Activated T-helper 17 cell treated with anti-CD3 and anti-CD28 coated beads, Interleukin-2, amount 50 U/mL, for 72 hours (primary cell): ENCODE data around the gene ZBTB44. TPM values are rescaled to one million over a fixed set of nuclear protein-coding genes. Genes with fewer than 3 reads are reported as not detected.
A peak's percentile ranks its signal among the peaks of the same experiment; 100 is the strongest.
"Not testable (repeated sequence)": the region's sequence is repeated elsewhere in the genome, so short reads cannot be mapped to it uniquely, and the experiment has no call there.

Source experiments
- ATAC-seq: fragments of 150-1000 bp; cut with Tn5 transposase; replicated peaks from 2 replicates; pipeline ENCODE4 v1.10.0; 2021; ENCODE audit warnings: mild to moderate bottlenecking, moderate library complexity
- H3K27ac Mint-ChIP-seq: one replicate; pipeline ENCODE4 v1.8.0; 2022; ENCODE audit warnings: mixed read lengths
- H3K27me3 Mint-ChIP-seq: one replicate; pipeline ENCODE4 v1.8.0; 2022; ENCODE audit warnings: mixed read lengths
- H3K36me3 Mint-ChIP-seq: one replicate; pipeline ENCODE4 v1.8.0; 2022; ENCODE audit warnings: low read depth, mild to moderate bottlenecking, mixed read lengths
- H3K4me1 Mint-ChIP-seq: one replicate; pipeline ENCODE4 v1.8.0; 2022; ENCODE audit warnings: mixed read lengths
- H3K4me3 Mint-ChIP-seq: one replicate; pipeline ENCODE4 v1.8.0; 2022; ENCODE audit warnings: mild to moderate bottlenecking, mixed read lengths
- H3K9me3 Mint-ChIP-seq: one replicate; pipeline ENCODE4 v1.8.0; 2022; ENCODE audit warnings: mixed read lengths
- total RNA-seq, 2 donors: library from RNA; stranded (reverse); gene quantifications; one replicate each; pipeline ENCODE4 v1.2.3, GENCODE V29; 2022

ZBTB44 gene
- total RNA-seq, 2 donors from 2014 or later = 49.6 to 49.7 TPM

DNA sequence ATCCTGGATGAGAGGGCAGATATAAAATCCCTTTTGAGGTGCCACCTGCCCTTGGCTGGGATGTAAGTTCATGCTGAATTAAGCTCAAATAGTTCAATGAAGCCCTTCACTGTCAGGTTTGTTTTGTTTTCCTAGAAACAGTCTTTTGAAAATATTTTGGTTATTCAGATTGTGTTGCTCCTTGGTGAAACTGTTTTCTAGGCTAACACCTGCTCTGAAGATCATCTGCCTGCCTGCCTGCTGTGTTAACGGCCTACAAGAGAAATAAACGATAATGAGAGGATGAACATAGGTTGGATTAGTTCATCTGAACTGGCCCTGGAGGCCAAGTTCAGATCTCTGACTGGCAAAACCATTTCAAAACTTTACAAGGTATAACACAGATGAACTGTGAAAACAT, 67.4 kb downstream of the ZBTB44 start:
- H3K9me3 Mint-ChIP-seq = peaks cover 6% of the 10 kb centered on the region
- H3K4me1 Mint-ChIP-seq = peaks cover 27% of the 10 kb centered on the region
- H3K27me3 Mint-ChIP-seq = no peaks in the 10 kb centered on the region
- ATAC-seq = no peak
- peaks cover 33% of the 10 kb centered on the region for H3K36me3 Mint-ChIP-seq
- no peak overlapping the region for H3K27ac Mint-ChIP-seq
- no peak overlapping the region for H3K4me3 Mint-ChIP-seq

GRCh38 chr11:130246738-130247137, 68.0 kb downstream of the ZBTB44 start:
- Mint-ChIP-seq H3K4me3 (no peak overlapping the region), H3K27me3 (no peaks in the 10 kb centered on the region), H3K36me3 (peaks cover 27% of the 10 kb centered on the region), H3K27ac (no peak overlapping the region), H3K4me1 (peaks cover 24% of the 10 kb centered on the region), H3K9me3 (peaks cover under 1% of the 10 kb centered on the region)
- ATAC-seq = peak; percentile 39

DNA sequence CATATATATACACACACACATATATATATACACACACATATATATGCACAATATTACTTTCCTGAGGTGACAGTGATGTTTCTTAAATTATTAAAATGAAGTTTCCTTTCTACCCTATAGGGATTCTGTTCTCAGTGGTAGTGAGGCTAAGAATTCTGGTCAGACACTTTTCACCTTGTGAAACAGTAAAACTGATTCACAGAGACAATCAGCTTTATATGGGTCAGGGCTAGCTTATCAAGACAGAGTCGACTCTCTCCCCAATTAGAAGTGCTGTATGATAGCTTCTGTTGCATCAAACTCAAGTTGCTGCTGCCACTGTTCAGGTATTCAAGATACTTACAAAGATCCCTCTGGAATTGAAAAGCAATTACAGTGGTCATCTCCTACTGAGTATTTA, 68.4 kb downstream of the ZBTB44 start:
- Mint-ChIP-seq H3K4me1 (peaks cover 24% of the 10 kb centered on the region), H3K9me3 (no peaks in the 10 kb centered on the region), H3K27ac (no peak overlapping the region), H3K36me3 (peaks cover 26% of the 10 kb centered on the region), H3K4me3 (no peak overlapping the region), H3K27me3 (no peaks in the 10 kb centered on the region)
- ATAC-seq = no peak

DNA sequence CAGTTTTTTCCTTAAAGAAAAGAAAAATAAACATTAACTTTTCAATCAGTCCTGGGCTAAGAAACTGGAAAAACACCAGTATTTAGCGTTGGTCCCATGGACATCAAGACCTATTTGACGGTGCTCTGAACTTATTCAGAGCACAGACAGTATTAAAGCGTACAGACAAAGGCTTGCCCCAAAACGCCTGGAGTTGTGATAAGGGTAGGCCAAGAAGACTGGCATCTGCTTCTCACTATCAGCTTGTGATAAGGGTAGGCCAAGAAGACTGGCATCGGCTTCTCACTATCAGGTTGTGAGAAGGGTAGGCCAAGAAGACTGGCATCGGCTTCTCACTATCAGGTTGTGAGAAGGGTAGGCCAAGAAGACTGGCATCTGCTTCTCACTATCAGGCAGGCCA, 69.3 kb downstream of the ZBTB44 start:
- not testable (repeated sequence) for H3K4me3 Mint-ChIP-seq, H3K9me3 Mint-ChIP-seq, ATAC-seq, H3K27me3 Mint-ChIP-seq
- peaks cover 23% of the 10 kb centered on the region for H3K36me3 Mint-ChIP-seq
- peaks cover 15% of the 10 kb centered on the region for H3K4me1 Mint-ChIP-seq
- H3K27ac Mint-ChIP-seq = peak overlapping the region; percentile 32

GRCh38 chr11:130244848-130245247, 69.9 kb downstream of the ZBTB44 start:
- Mint-ChIP-seq H3K4me3 (no peak overlapping the region), H3K36me3 (peaks cover 25% of the 10 kb centered on the region), H3K9me3 (no peaks in the 10 kb centered on the region), H3K27ac (peak overlapping the region; percentile 32), H3K4me1 (peaks cover 14% of the 10 kb centered on the region), H3K27me3 (no peaks in the 10 kb centered on the region)
- peak; percentile 44 for ATAC-seq

- Mint-ChIP-seq H3K27ac (no peak overlapping the region), H3K36me3 (peaks cover 35% of the 10 kb centered on the region), H3K4me3 (no peak overlapping the region), H3K4me1 (peaks cover 14% of the 10 kb centered on the region), H3K27me3 (no peaks in the 10 kb centered on the region), H3K9me3 (no peaks in the 10 kb centered on the region)
- ATAC-seq = no peak
Measured at GRCh38 chr11:130243816-130244215, 70.9 kb downstream of the ZBTB44 start.

DNA sequence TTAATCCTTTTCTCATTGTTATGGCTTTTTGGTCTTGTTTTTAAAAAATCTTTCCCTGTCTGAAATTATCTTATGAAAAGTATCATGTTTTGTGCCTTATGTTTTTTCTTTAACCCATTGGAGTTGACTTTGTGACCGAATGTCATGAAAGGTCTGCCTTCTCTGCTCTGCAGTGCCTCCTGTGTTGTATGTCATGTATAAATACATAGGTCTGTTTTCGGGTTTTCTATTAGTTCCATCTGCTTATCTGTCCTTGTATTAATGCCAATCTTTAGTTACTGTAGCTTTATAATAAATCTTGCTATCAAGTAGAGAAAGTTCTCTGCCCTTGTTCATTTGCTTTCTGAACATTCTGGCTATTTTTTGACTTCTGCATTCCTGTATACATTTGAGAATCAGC, 73.0 kb downstream of the ZBTB44 start:
- ATAC-seq = no peak
- peaks cover 14% of the 10 kb centered on the region for H3K4me1 Mint-ChIP-seq
- no peaks in the 10 kb centered on the region for H3K9me3 Mint-ChIP-seq
- no peak overlapping the region for H3K27ac Mint-ChIP-seq
- no peak overlapping the region for H3K4me3 Mint-ChIP-seq
- peaks cover 56% of the 10 kb centered on the region for H3K36me3 Mint-ChIP-seq
- H3K27me3 Mint-ChIP-seq = no peaks in the 10 kb centered on the region

- ATAC-seq = no peak
- H3K4me1 Mint-ChIP-seq = no peaks in the 10 kb centered on the region
- H3K4me3 Mint-ChIP-seq = no peak overlapping the region
- H3K27ac Mint-ChIP-seq = no peak overlapping the region
- H3K36me3 Mint-ChIP-seq = peaks cover 66% of the 10 kb centered on the region
- no peaks in the 10 kb centered on the region for H3K9me3 Mint-ChIP-seq
- H3K27me3 Mint-ChIP-seq = no peaks in the 10 kb centered on the region
Measured at GRCh38 chr11:130237282-130238006, 77.3 kb downstream of the ZBTB44 start.

- H3K4me3 Mint-ChIP-seq = no peak overlapping the region
- H3K4me1 Mint-ChIP-seq = no peaks in the 10 kb centered on the region
- no peaks in the 10 kb centered on the region for H3K9me3 Mint-ChIP-seq
- H3K36me3 Mint-ChIP-seq = peaks cover 76% of the 10 kb centered on the region
- no peak for ATAC-seq
- no peaks in the 10 kb centered on the region for H3K27me3 Mint-ChIP-seq
- no peak overlapping the region for H3K27ac Mint-ChIP-seq
Measured at GRCh38 chr11:130234315-130234714, 80.4 kb downstream of the ZBTB44 start.

GRCh38 chr11:130233888-130234287, 80.8 kb downstream of the ZBTB44 start:
- H3K4me3 Mint-ChIP-seq, H3K9me3 Mint-ChIP-seq, H3K27ac Mint-ChIP-seq, H3K27me3 Mint-ChIP-seq, H3K4me1 Mint-ChIP-seq, ATAC-seq: not testable (repeated sequence)
- H3K36me3 Mint-ChIP-seq = peaks cover 72% of the 10 kb centered on the region

GRCh38 chr11:130233486-130233885, 81.2 kb downstream of the ZBTB44 start:
- H3K27ac Mint-ChIP-seq, ATAC-seq, H3K27me3 Mint-ChIP-seq, H3K9me3 Mint-ChIP-seq, H3K4me1 Mint-ChIP-seq, H3K4me3 Mint-ChIP-seq: not testable (repeated sequence)
- H3K36me3 Mint-ChIP-seq = peaks cover 68% of the 10 kb centered on the region

DNA sequence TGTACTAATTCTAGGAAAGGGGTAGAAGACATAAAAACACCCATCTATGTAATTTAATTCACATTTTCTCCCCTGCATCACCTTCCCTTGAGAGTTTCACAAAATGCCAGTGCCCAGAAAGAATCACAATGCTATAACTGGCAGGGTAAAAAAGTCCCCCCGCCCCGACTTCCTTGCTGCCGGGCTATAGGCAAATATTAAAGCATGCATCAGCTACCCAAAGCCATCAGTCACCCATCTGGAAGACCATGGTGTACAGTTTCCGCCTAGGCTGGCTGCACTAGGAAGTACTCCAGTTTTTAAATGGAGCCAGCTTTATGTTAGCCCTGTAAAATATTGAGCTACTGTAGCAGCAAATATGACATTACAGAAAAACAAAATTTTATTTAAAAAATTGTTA, 87.3 kb downstream of the ZBTB44 start:
- H3K27ac Mint-ChIP-seq = no peak overlapping the region
- no peaks in the 10 kb centered on the region for H3K4me1 Mint-ChIP-seq
- no peak for ATAC-seq
- H3K4me3 Mint-ChIP-seq = no peak overlapping the region
- no peaks in the 10 kb centered on the region for H3K27me3 Mint-ChIP-seq
- H3K9me3 Mint-ChIP-seq = no peaks in the 10 kb centered on the region
- H3K36me3 Mint-ChIP-seq = peaks cover 23% of the 10 kb centered on the region

DNA sequence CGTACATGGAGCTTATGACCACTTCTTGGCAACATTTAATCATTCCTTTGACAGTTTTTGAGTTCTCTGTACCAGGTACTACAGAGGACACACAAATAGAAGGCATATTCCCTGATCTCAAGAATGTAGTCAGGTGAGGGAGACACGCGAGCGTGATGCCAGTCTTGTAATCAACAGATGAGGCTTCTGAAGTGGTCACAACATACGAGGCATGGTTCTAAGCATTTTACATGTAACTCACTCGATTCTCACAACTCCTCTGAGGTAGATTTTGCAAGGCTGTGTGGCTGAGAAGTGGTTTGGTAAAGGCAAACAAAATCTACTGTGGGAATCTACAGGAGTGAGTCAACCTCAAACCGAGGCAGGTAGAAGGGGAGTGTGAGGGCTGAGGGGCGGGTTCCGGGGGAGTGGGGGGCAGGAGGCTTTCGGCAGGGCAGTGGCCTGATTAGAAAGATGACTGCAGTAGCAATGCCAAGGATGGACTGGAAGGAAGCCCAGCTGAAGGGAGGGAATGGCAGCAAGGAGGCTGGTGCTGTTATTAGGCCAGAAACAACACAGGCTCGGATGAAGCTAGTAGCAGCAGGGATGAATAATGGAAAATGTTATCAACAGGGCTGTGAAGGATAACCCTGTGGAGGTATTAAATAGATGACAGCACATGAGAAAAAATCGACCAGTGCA, 91.3 kb downstream of the ZBTB44 start:
- Mint-ChIP-seq H3K27ac (no peak overlapping the region), H3K9me3 (no peaks in the 10 kb centered on the region), H3K27me3 (no peaks in the 10 kb centered on the region), H3K4me3 (no peak overlapping the region), H3K36me3 (no peaks in the 10 kb centered on the region), H3K4me1 (no peaks in the 10 kb centered on the region)
- peak; percentile 59 for ATAC-seq

GRCh38 chr11:130220311-130221035, 94.2 kb downstream of the ZBTB44 start:
- Mint-ChIP-seq H3K27ac (no peak overlapping the region), H3K27me3 (peaks cover 4% of the 10 kb centered on the region), H3K4me1 (no peaks in the 10 kb centered on the region), H3K36me3 (no peaks in the 10 kb centered on the region), H3K4me3 (no peak overlapping the region), H3K9me3 (no peaks in the 10 kb centered on the region)
- ATAC-seq = no peak

- Mint-ChIP-seq H3K4me3 (no peak overlapping the region), H3K9me3 (no peaks in the 10 kb centered on the region)
- no peak for ATAC-seq
Measured at GRCh38 chr11:130219148-130219547, 95.6 kb downstream of the ZBTB44 start.

More at GRCh38 chr11:130219148-130219547, 95.6 kb downstream of the ZBTB44 start:
- Mint-ChIP-seq H3K27me3 (peaks cover 4% of the 10 kb centered on the region), H3K4me1 (no peaks in the 10 kb centered on the region), H3K27ac (no peak overlapping the region), H3K36me3 (no peaks in the 10 kb centered on the region)
